Upper lobe of right lung (tissue), 1 donor: ENCODE results near the gene IQGAP2. TPM values are rescaled to one million over a fixed set of nuclear protein-coding genes. Genes with fewer than 3 reads are reported as not detected.

Experiments
- ATAC-seq: fragments of 200-7000 bp; cut with Tn5 transposase; one replicate; pipeline ENCODE4 v1.9.1; 2020; ENCODE audit warnings: mild to moderate bottlenecking, moderate library complexity
- DNase-seq: peaks from one replicate; pipeline ENCODE4 v3.0.0-alpha.2; 2020
- H3K27ac ChIP-seq: fragments of 200-600 bp; one replicate; pipeline ENCODE4 v1.8.0; 2022
- H3K27me3 ChIP-seq: fragments of 200-600 bp; one replicate; pipeline ENCODE4 v1.8.0; 2022; ENCODE audit warnings: mild to moderate bottlenecking
- H3K36me3 ChIP-seq: fragments of 200-600 bp; one replicate; pipeline ENCODE4 v1.8.0; 2022
- H3K4me1 ChIP-seq: fragments of 200-600 bp; one replicate; pipeline ENCODE4 v1.8.0; 2022
- H3K4me3 ChIP-seq: fragments of 200-600 bp; one replicate; pipeline ENCODE4 v1.8.0; 2022; ENCODE audit warnings: mild to moderate bottlenecking
- H3K9me3 ChIP-seq: fragments of 200-600 bp; one replicate; pipeline ENCODE4 v1.8.0; 2022
- CTCF ChIP-seq: fragments of 200-600 bp; IDR thresholded peaks from one replicate; pipeline ENCODE4 v1.8.0; 2022; ENCODE audit warnings: antibody characterized with exemption
- intact Hi-C: fragments of 100-400 bp; cut with DNase I; formaldehyde crosslinking; loops from one replicate; pipeline ENCODE4 v1.11.0; 2022
- total RNA-seq: library from RNA; stranded (reverse); fragmentation: NEBNext Ultra II Directional; extraction: Animal tissue kit (Norgen Biotek cat#: 25700); gene quantifications from one replicate; pipeline ENCODE4 v1.2.1, GENCODE V29; 2021
- donor health status: DM: no; HTN: yes; CAD: no; lungs with severe emphysema.

IQGAP2 gene
- total RNA-seq, 1 donor from 2014 or later = 31.0 TPM

GRCh38 chr5:76455531-76456133, 52.5 kb downstream of the IQGAP2 start:
- Histone ChIP-seq H3K27me3 (no peaks in the 10 kb centered on the region), H3K27ac (no peak overlapping the region), H3K9me3 (no peaks in the 10 kb centered on the region), H3K4me1 (peaks cover 5% of the 10 kb centered on the region), H3K36me3 (no peaks in the 10 kb centered on the region), H3K4me3 (no peak overlapping the region)
- TF ChIP-seq CTCF = no peak
- intact Hi-C loops = no loop called here
- no peak for DNase-seq
- ATAC-seq = no peak

- Histone ChIP-seq H3K4me3 (no peak overlapping the region), H3K36me3 (no peaks in the 10 kb centered on the region), H3K27ac (no peak overlapping the region), H3K27me3 (no peaks in the 10 kb centered on the region), H3K4me1 (peaks cover 5% of the 10 kb centered on the region), H3K9me3 (no peaks in the 10 kb centered on the region)
- TF ChIP-seq CTCF = no peak
- intact Hi-C loops = no loop called here
- DNase-seq (no peak), ATAC-seq (no peak)
Observed at GRCh38 chr5:76456258-76456657, 53.2 kb downstream of the IQGAP2 start.

GRCh38 chr5:76457674-76458485, 54.8 kb downstream of the IQGAP2 start:
- no peak overlapping the region for H3K4me3 ChIP-seq
- TF ChIP-seq CTCF = no peak
- intact Hi-C loops = no loop called here
- DNase-seq (no peak), ATAC-seq (peak; percentile 78)
- no peaks in the 10 kb centered on the region for H3K36me3 ChIP-seq
- no peak overlapping the region for H3K27ac ChIP-seq
- H3K4me1 ChIP-seq = peaks cover 5% of the 10 kb centered on the region
- no peaks in the 10 kb centered on the region for H3K27me3 ChIP-seq
- no peaks in the 10 kb centered on the region for H3K9me3 ChIP-seq

GRCh38 chr5:76458486-76458830, 55.4 kb downstream of the IQGAP2 start:
- Histone ChIP-seq H3K9me3 (no peaks in the 10 kb centered on the region), H3K4me1 (peaks cover 5% of the 10 kb centered on the region), H3K4me3 (no peak overlapping the region), H3K36me3 (no peaks in the 10 kb centered on the region), H3K27me3 (no peaks in the 10 kb centered on the region), H3K27ac (no peak overlapping the region)
- DNase-seq (no peak), ATAC-seq (no peak)
- no peak for TF ChIP-seq CTCF
- intact Hi-C loops = no loop called here

- H3K9me3 ChIP-seq = no peaks in the 10 kb centered on the region
- intact Hi-C loops = no loop called here
- ATAC-seq (no peak), DNase-seq (no peak)
- no peak for TF ChIP-seq CTCF
- H3K27ac ChIP-seq = no peak overlapping the region
- H3K27me3 ChIP-seq = no peaks in the 10 kb centered on the region
- no peaks in the 10 kb centered on the region for H3K36me3 ChIP-seq
- H3K4me1 ChIP-seq = peaks cover 5% of the 10 kb centered on the region
- H3K4me3 ChIP-seq = no peak overlapping the region
Observed at GRCh38 chr5:76460104-76460503, 57.0 kb downstream of the IQGAP2 start.
